ENCODE data around the gene PAX5. TPM values are rescaled to one million over a fixed set of nuclear protein-coding genes. Genes with fewer than 3 reads are reported as not detected.

PAX5 gene
- polyA plus RNA-seq, 3 donors, result 0.03 to 0.15 TPM; not detected in 1

GRCh38 chr9:36970007-36970888 is 63.8 kb downstream of the PAX5 start:
- Histone ChIP-seq H3K36me3 (replicated peaks in 1 of 2; ENCODE audit: control insufficient read depth in 1 of 2, insufficient read depth in 2 of 2, low read length in 2 of 2) (no peaks in the 10 kb centered on the region), H2AFZ (ENCODE audit: insufficient read depth, low read depth, low read length, poor library complexity, severe bottlenecking) (no peak overlapping the region), H3K9me3 (replicated peaks in 1 of 2; ENCODE audit: control insufficient read depth in 1 of 2, insufficient read depth in 1 of 2, low read length in 2 of 2) (no peaks in the 10 kb centered on the region), H3K9ac (ENCODE audit: insufficient read depth, low read length, poor library complexity, severe bottlenecking) (no peak overlapping the region), H3K4me1 (ENCODE audit: control insufficient read depth in 1 of 2, insufficient read depth in 2 of 2, low read length in 2 of 2) (no peaks in the 10 kb centered on the region), H3K79me2 (ENCODE audit: insufficient read depth, low read length) (no peaks in the 10 kb centered on the region), H3K27ac (ENCODE audit: low read depth in 1 of 2, low read length in 2 of 2) (no peak overlapping the region), H3K4me2 (replicated peaks; ENCODE audit: extremely low read depth, low read length, poor library complexity, severe bottlenecking) (no peak overlapping the region), H4K20me1 (ENCODE audit: insufficient read depth, low read length) (no peaks in the 10 kb centered on the region), H3K4me3 (replicated peaks in 1 of 3; ENCODE audit: low read depth in 2 of 3, low read length in 3 of 3) (no peak overlapping the region), H3K27me3 (ENCODE audit: control insufficient read depth in 2 of 2, insufficient read depth in 2 of 2, low read length in 2 of 2) (no peaks in the 10 kb centered on the region)
- intact Hi-C loops (cut with micrococcal nuclease), result no loop called here
- Mint-ChIP-seq H3K9me3 (no peaks in the 10 kb centered on the region), H3K27ac (no peak overlapping the region), H3K36me3 (no peaks in the 10 kb centered on the region), H3K27me3 (ENCODE audit: low read depth in 3 of 3) (peaks cover 0 to 12% (median 6%) of the 10 kb centered on the region in 3 donors), H3K4me1 (no peaks in the 10 kb centered on the region), H3K4me3 (no peak overlapping the region)
- 85% methylated on average over 5 of the region's 9 CpGs for WGBS (ENCODE audit: insufficient coverage)
- DNase-seq, result no peak
- TF ChIP-seq, protein P1, sequence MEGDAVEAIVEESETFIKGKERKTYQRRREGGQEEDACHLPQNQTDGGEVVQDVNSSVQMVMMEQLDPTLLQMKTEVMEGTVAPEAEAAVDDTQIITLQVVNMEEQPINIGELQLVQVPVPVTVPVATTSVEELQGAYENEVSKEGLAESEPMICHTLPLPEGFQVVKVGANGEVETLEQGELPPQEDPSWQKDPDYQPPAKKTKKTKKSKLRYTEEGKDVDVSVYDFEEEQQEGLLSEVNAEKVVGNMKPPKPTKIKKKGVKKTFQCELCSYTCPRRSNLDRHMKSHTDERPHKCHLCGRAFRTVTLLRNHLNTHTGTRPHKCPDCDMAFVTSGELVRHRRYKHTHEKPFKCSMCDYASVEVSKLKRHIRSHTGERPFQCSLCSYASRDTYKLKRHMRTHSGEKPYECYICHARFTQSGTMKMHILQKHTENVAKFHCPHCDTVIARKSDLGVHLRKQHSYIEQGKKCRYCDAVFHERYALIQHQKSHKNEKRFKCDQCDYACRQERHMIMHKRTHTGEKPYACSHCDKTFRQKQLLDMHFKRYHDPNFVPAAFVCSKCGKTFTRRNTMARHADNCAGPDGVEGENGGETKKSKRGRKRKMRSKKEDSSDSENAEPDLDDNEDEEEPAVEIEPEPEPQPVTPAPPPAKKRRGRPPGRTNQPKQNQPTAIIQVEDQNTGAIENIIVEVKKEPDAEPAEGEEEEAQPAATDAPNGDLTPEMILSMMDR (IDR thresholded peaks at IDR 0.05), result no peak

- Mint-ChIP-seq H3K27ac (no peak overlapping the region), H3K4me1 (no peaks in the 10 kb centered on the region), H3K4me3 (no peak overlapping the region), H3K9me3 (no peaks in the 10 kb centered on the region), H3K27me3 (ENCODE audit: low read depth in 3 of 3) (peaks cover 0 to 10% (median 3%) of the 10 kb centered on the region in 3 donors), H3K36me3 (no peaks in the 10 kb centered on the region)
- H3K9ac ChIP-seq (ENCODE audit: insufficient read depth, low read length, poor library complexity, severe bottlenecking), result no peak overlapping the region
- 92% methylated on average over 6 of the region's 11 CpGs for WGBS (ENCODE audit: insufficient coverage)
- no peak overlapping the region for H3K4me2 ChIP-seq (replicated peaks; ENCODE audit: extremely low read depth, low read length, poor library complexity, severe bottlenecking)
- no peaks in the 10 kb centered on the region for H4K20me1 ChIP-seq (ENCODE audit: insufficient read depth, low read length)
- DNase-seq, result no peak
- no peaks in the 10 kb centered on the region for H3K36me3 ChIP-seq (replicated peaks in 1 of 2; ENCODE audit: control insufficient read depth in 1 of 2, insufficient read depth in 2 of 2, low read length in 2 of 2)
- no peak overlapping the region for H3K27ac ChIP-seq (ENCODE audit: low read depth in 1 of 2, low read length in 2 of 2)
- no peak overlapping the region for H2AFZ ChIP-seq (ENCODE audit: insufficient read depth, low read depth, low read length, poor library complexity, severe bottlenecking)
- H3K4me1 ChIP-seq (ENCODE audit: control insufficient read depth in 1 of 2, insufficient read depth in 2 of 2, low read length in 2 of 2), result no peaks in the 10 kb centered on the region
- no peaks in the 10 kb centered on the region for H3K9me3 ChIP-seq (replicated peaks in 1 of 2; ENCODE audit: control insufficient read depth in 1 of 2, insufficient read depth in 1 of 2, low read length in 2 of 2)
- intact Hi-C loops (cut with micrococcal nuclease), result no loop called here
- no peak overlapping the region for H3K4me3 ChIP-seq (replicated peaks in 1 of 3; ENCODE audit: low read depth in 2 of 3, low read length in 3 of 3)
- H3K27me3 ChIP-seq (ENCODE audit: control insufficient read depth in 2 of 2, insufficient read depth in 2 of 2, low read length in 2 of 2), result no peaks in the 10 kb centered on the region
- no peaks in the 10 kb centered on the region for H3K79me2 ChIP-seq (ENCODE audit: insufficient read depth, low read length)
- TF ChIP-seq, protein P1 (IDR thresholded peaks at IDR 0.05), result no peak
These were observed 64.8 kb downstream of the PAX5 start for GRCh38 chr9:36969216-36969771.
